Loucy (cell line): Measurements from ENCODE around the gene ARNT2.

Source experiments
- H2AFZ ChIP-seq: fragments of 200-600 bp; sonication (generic); 2 replicates; pipeline ENCODE4 v1.6.0; 2016; ENCODE audit warnings: antibody characterized with exemption, mild to moderate bottlenecking, low read length, moderate library complexity
- H3F3A ChIP-seq: fragments of 200-600 bp; 2 replicates; pipeline ENCODE4 v1.6.0; 2016; ENCODE audit warnings: antibody characterized with exemption, low read depth, mild to moderate bottlenecking
- H3K27me3 ChIP-seq: fragments of 200-600 bp; sonication (generic); 2 replicates; pipeline ENCODE4 v1.6.1; 2014; ENCODE audit warnings: low read length, mild to moderate bottlenecking; ENCODE audit not compliant: insufficient read depth, poor library complexity, severe bottlenecking
- H3K36me3 ChIP-seq: fragments of 200-600 bp; sonication (generic); 2 replicates; pipeline ENCODE4 v1.6.1; 2016; ENCODE audit warnings: low read length; ENCODE audit not compliant: insufficient read depth
- H3K4me1 ChIP-seq: fragments of 200-600 bp; sonication (generic); 2 replicates; pipeline ENCODE4 v1.5.1; 2014; ENCODE audit warnings: low read length, mild to moderate bottlenecking; ENCODE audit not compliant: insufficient read depth, poor library complexity, severe bottlenecking
- H3K4me2 ChIP-seq: fragments of 200-600 bp; sonication (generic); 2 replicates; pipeline ENCODE4 v1.6.0; 2014; ENCODE audit warnings: antibody characterized with exemption, low read length, low read depth, mild to moderate bottlenecking; ENCODE audit not compliant: poor library complexity, severe bottlenecking
- H3K4me3 ChIP-seq: fragments of 200-600 bp; sonication (generic); 2 replicates; pipeline ENCODE4 v1.5.1; 2014; ENCODE audit warnings: low read length, mild to moderate bottlenecking, mixed read lengths; ENCODE audit not compliant: poor library complexity, severe bottlenecking
- H3K79me2 ChIP-seq: fragments of 200-600 bp; sonication (generic); 2 replicates; pipeline ENCODE4 v1.6.1; 2014; ENCODE audit warnings: low read length; ENCODE audit not compliant: insufficient read depth
- H3K9ac ChIP-seq: fragments of 200-600 bp; sonication (generic); 2 replicates; pipeline ENCODE4 v1.6.0; 2014; ENCODE audit warnings: mild to moderate bottlenecking, low read depth, low read length, moderate library complexity; ENCODE audit not compliant: poor library complexity, severe bottlenecking
- H3K9me2 ChIP-seq: fragments of 200-600 bp; sonication (generic); replicated peaks from 2 replicates; pipeline ENCODE4 v1.6.1; 2016; ENCODE audit warnings: low read depth, low read length, mixed read lengths
- H3K9me3 ChIP-seq: fragments of 200-600 bp; sonication (generic); 2 replicates; pipeline ENCODE4 v1.6.1; 2014; ENCODE audit warnings: mild to moderate bottlenecking, antibody characterized with exemption, low read length, low read depth; ENCODE audit not compliant: insufficient read depth
- H4K20me1 ChIP-seq: fragments of 200-600 bp; sonication (generic); 2 replicates; pipeline ENCODE4 v1.6.0; 2014; ENCODE audit warnings: antibody characterized with exemption, low read length, mild to moderate bottlenecking; ENCODE audit not compliant: insufficient read depth, poor library complexity, severe bottlenecking
- CTCF ChIP-seq: fragments of 200-600 bp; sonication (generic); conservative IDR thresholded peaks from 2 replicates; pipeline ENCODE4 v1.5.1; 2014; ENCODE audit warnings: mild to moderate bottlenecking, antibody characterized with exemption, low read length
- EZH2phosphoT487 ChIP-seq: fragments of 200-600 bp; IDR thresholded peaks from 2 replicates; pipeline ENCODE4 v1.6.1; 2018; ENCODE audit warnings: antibody characterized with exemption, mild to moderate bottlenecking, moderate library complexity, borderline replicate concordance

ARNT2 gene

GRCh38 chr15:80596521-80596976, 192.4 kb downstream of the ARNT2 start:
- H3K36me3 ChIP-seq: no peaks in the 10 kb centered on the region
- no peak for TF ChIP-seq CTCF
- no peak for TF ChIP-seq EZH2phosphoT487
- H3K9ac ChIP-seq: no peak overlapping the region
- no peaks in the 10 kb centered on the region for H3K4me1 ChIP-seq
- H3K79me2 ChIP-seq: no peaks in the 10 kb centered on the region
- H4K20me1 ChIP-seq: no peaks in the 10 kb centered on the region
- H3K4me2 ChIP-seq: no peak overlapping the region
- H3K9me3 ChIP-seq: no peaks in the 10 kb centered on the region
- no peak overlapping the region for H3K4me3 ChIP-seq
- no peaks in the 10 kb centered on the region for H3F3A ChIP-seq
- H2AFZ ChIP-seq: no peak overlapping the region
- no peaks in the 10 kb centered on the region for H3K9me2 ChIP-seq
- H3K27me3 ChIP-seq: no peaks in the 10 kb centered on the region

- H3K79me2 ChIP-seq: no peaks in the 10 kb centered on the region
- H3K36me3 ChIP-seq: no peaks in the 10 kb centered on the region
- H3K9me2 ChIP-seq: no peaks in the 10 kb centered on the region
- no peak overlapping the region for H3K4me3 ChIP-seq
- H2AFZ ChIP-seq: no peak overlapping the region
- no peaks in the 10 kb centered on the region for H3K4me1 ChIP-seq
- no peak overlapping the region for H3K4me2 ChIP-seq
- no peaks in the 10 kb centered on the region for H4K20me1 ChIP-seq
- H3K9ac ChIP-seq: no peak overlapping the region
- H3K27me3 ChIP-seq: no peaks in the 10 kb centered on the region
- no peak for TF ChIP-seq CTCF
- no peak for TF ChIP-seq EZH2phosphoT487
- no peaks in the 10 kb centered on the region for H3F3A ChIP-seq
- no peaks in the 10 kb centered on the region for H3K9me3 ChIP-seq
Observed at GRCh38 chr15:80597076-80597475, 192.9 kb downstream of the ARNT2 start.

GRCh38 chr15:80599359-80599758, 195.2 kb downstream of the ARNT2 start:
- Histone ChIP-seq H3F3A (no peaks in the 10 kb centered on the region), H3K4me1 (no peaks in the 10 kb centered on the region), H3K9me2 (no peaks in the 10 kb centered on the region), H3K4me3 (no peak overlapping the region), H3K36me3 (no peaks in the 10 kb centered on the region), H3K9ac (no peak overlapping the region), H3K4me2 (no peak overlapping the region), H3K79me2 (no peaks in the 10 kb centered on the region), H2AFZ (no peak overlapping the region), H3K9me3 (no peaks in the 10 kb centered on the region), H3K27me3 (no peaks in the 10 kb centered on the region), H4K20me1 (no peaks in the 10 kb centered on the region)
- TF ChIP-seq CTCF: no peak
- TF ChIP-seq EZH2phosphoT487: no peak
